Left lobe of liver (tissue), 2 donors: ENCODE measurements around the gene ZXDC. TPM values are rescaled to one million over a fixed set of nuclear protein-coding genes. Genes with fewer than 3 reads are reported as not detected.

Experiments used
- ATAC-seq: fragments of 200-7000 bp; cut with Tn5 transposase; one replicate; pipeline ENCODE4 v1.9.1; 2020; ENCODE audit warnings: mild to moderate bottlenecking, moderate library complexity
- DNase-seq: peaks from one replicate; pipeline ENCODE4 v3.0.0-alpha.2; 2020; ENCODE audit warnings: low spot score
- total RNA-seq: library from RNA; stranded (reverse); gene quantifications from one replicate; pipeline ENCODE4 v1.2.1, GENCODE V29; 2021
- donor health status: DM: no; HTN: no; CAD: no; lungs with moderate emphysema.
- donor health status: DM: no; HTN: yes; CAD: no.

ZXDC gene
- total RNA-seq, 1 donor from 2014 or later, result 21.5 TPM

DNA sequence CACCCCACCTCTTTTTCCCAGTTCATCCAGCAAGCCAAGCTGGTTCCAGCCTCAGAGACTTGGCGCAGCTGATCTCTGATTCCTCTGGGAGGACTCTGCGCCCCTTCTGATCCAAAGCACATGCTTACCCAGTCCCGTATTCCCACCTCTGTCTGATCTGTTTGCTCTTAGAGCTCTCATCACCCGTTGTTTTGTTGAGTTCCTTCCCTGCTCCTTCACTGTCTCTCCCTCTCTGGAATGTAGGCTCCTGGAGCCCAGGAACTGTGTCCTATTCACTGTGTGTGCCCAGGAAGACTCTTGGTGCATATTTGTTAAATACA lies 1.3 kb upstream of the ZXDC start:
- ATAC-seq (no peak), DNase-seq (no peak)

- ATAC-seq (peak; percentile 54), DNase-seq (peak; percentile 82)
Observed at GRCh38 chr3:126476166-126477060, 722 bp upstream of the ZXDC start.

DNA sequence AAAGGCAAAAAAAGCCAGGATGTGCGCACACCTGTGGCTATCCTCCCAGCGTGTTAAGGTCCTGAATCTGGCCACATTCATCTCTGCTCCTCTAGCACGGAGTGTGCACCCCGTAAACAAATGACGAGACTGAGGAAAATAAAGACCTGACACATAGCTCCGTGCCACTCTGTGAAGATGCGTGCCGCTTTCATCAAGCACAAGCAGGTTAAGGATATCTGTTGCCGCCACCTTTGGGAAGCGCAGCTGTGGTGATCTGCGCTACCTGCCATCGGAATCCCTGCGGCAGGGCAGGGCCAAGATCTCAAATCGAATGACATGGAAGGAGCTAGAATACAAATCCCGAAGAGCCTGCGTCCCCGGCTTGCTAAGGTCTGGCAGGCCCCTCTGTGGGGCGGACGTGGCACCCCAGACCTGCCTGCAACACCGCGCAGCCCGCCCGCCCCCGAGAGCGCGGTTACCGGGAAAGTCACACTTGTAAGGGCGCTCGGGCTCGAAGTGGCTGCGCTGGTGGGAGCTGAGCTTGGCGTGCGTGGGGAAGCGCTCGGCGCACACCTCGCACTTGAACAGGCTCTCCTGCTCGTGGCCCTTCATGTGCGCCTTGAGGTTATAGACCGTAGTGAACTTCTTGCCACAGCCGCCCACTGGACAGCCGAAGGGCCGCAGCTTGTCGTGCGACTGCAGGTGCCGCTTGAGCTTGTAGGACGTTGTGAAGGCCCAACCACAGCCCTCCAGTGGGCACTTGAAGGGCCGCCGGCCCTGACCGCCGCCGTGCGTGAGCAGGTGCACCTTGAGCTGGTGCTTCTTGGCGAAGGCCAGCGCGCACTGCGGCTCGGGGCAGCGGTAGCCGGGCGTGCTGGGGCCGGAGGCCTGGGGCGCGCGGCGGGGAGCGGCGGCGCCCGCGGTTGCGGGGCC lies 936 bp downstream of the ZXDC start:
- ATAC-seq (peak; percentile 6), DNase-seq (no peak)

- no peak for DNase-seq
- ATAC-seq, result no peak
Observed at GRCh38 chr3:126473292-126474168, 2.2 kb downstream of the ZXDC start.

DNA sequence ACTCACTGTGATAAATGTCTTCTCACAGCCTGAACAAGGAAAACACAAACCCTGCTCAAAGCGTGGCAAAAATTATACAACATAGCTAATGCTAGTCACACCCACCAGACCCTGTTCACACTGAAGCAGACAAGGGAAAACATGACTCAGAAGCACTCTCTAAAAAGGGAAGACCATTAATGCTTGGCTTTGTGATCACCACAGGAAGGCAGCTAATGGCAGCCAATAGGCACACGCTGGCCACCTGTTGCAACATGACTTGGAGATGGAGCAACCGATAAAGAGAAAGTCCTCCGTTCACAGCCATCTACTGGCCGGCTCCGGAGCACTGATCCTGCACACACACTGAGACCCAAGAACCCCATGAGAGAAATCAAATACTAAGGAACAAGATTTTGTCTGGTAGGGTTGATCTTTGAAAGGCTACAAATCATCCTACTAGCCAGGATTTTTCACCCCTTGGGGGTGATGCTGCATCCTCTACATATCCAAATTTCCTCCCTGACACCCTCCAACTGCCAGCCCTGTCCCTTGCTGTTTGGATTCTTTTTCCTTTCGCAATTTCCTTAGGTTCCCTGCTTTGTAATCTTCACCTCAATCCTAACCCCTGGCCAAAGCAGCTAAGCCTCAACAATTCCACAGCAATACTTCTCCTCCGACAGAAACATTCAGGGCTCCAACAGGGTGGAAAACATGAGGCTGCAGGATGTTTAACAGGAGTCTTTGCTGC lies 3.2 kb downstream of the ZXDC start:
- DNase-seq (peak; percentile 85), ATAC-seq (peak; percentile 42)

DNA sequence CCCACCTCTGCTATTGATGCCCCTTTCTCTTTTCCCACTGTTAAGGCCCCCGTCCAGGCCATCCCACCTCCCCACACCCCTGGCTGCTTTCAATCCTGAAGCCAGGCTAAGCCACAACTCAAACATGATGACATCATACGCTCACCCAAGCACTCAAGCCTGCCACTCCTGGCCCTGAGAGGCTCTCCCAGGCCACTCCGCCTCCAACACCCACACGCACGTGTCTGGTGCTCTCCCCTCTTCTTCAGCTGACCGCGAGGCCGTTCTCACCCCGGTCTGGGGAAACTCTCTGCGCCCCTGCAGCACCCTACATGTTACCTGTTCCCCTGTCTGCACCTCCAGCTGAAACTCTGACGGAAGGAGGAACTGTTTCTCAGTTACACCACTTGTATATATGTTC lies 6.2 kb downstream of the ZXDC start:
- DNase-seq (peak; percentile 42), ATAC-seq (no peak)

DNA sequence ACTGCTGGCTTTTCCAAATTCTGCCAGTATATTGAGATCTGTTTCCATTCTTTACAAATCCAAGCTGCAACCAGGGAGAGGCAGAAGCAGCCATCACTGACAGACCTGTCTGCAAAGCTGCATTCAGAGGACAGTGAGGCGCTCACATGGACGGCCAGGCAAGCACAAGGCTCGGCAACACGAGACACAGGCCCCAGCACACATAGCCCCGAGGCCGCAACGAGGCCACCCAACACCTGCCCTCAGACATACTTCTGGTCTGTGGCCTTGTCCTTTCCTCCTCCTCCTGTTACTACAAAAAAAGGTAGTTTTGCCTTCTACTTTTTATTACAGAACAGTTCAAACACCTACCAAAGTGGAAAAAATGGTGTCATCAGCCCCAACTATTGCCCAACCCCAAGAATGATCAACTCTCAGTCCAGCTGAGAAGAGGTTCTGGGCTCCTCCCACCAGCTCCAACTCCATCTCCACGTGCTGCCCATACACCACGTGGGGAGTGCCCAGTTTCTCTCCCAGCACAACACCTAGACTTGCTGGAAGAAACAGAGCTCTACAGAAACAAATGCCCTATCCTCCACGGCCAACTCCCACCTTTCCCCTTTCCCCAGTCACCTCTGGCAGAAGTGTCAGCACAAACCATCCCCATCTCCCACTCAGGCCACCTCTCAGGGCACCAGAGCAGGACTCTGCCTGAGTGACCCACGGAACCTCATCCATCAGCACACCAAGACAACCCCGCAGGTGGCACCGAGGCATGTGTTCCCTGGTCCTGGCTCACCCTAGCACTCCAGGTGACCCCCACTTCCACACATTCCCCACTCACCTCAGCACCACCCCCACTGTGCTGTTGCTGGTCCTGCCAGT lies 7.4 kb downstream of the ZXDC start:
- DNase-seq (peak; percentile 87), ATAC-seq (peak; percentile 57)

GRCh38 chr3:126467611-126467955 lies 8.1 kb downstream of the ZXDC start:
- DNase-seq (peak; percentile 41), ATAC-seq (no peak)

DNA sequence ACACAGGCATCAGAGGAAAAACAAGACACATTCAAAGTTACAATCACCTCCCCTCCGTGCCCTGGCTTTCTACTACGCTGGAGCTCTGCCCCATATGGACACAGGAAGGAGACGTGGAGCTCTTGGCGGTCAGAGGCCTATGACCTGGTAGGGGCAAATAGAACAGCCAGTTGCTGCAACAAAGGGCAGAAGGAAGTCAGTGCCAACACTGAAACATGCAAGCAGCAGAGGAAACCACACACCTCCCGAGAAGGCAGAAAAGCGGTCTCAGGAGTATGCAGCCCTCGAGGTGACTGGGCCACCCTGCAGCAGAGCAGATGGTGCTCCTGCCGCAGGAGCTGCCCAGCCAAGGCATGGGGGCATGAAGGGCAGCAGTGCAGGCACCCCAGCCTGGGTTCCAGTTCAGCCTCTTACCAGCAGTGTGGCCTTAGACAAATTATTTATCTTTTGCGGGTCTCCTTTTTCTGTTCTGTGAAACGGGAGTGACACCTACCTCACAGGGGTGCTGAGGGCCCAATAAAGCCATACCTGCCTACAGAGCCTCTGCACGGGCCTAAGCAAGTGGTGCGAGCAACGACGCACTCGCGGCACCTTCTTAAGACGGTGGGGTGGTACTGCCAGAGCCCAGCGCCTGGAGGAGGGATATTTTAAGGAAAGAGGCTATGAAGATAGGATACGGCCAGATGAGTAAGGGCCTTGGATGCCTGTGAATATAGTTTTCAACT lies 8.6 kb downstream of the ZXDC start:
- ATAC-seq, result peak; percentile 78
- DNase-seq, result peak; percentile 88

DNA sequence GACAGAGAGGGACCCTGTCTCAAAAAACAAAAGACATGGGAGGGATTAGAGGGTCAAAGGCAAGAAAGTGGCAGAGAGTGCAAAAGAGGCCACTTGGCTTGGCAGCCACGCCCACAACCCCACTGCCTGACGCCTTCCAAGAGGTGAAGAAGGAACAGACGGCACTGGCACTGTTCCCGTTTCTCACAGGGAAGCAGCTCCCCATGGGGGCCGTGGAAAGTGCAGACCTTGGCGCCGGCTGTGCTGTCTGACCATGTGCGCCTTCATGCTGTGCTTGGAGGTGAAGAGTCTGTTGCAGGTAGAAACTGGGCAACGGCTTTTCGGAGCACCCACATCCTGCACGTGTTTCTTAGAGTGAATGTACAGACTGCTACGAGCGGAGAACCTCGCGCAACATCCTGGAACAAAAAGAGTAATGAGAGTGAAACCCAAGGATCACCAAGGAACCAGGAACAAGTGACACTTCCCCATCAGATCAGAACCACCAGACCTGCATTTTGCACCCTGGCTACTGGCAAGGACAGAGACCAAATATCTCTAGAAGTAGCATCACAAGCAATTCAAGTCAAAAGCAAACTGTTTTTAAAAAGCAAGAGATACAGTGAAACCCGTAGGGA lies 9.7 kb downstream of the ZXDC start:
- ATAC-seq (no peak), DNase-seq (peak; percentile 52)

- DNase-seq (peak; percentile 40), ATAC-seq (no peak)
Observed at GRCh38 chr3:126464997-126465396, 10.7 kb downstream of the ZXDC start.

DNA sequence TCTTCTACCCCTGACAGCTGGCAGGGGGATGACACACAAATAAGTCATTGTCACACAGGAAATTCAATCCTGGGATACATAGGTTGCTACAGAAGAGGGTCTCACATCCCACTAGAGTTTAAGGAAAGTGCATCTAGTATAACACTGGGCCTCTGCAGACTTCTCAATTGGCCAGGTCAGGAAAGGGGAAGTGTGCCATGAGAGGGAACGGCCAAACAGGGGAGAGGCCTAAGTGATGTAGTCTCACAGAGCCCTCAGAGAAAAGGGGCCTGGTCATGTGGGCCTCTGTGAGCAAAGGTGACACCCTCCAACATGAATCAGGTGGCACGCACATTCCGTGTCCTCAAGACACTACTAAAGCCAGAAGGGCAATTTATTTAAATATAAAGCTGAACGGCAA lies 11.2 kb downstream of the ZXDC start:
- no peak for ATAC-seq
- DNase-seq, result peak; percentile 42

- ATAC-seq, result peak; percentile 43
- DNase-seq, result peak; percentile 67
Observed at GRCh38 chr3:126464093-126464492, 11.6 kb downstream of the ZXDC start.

DNA sequence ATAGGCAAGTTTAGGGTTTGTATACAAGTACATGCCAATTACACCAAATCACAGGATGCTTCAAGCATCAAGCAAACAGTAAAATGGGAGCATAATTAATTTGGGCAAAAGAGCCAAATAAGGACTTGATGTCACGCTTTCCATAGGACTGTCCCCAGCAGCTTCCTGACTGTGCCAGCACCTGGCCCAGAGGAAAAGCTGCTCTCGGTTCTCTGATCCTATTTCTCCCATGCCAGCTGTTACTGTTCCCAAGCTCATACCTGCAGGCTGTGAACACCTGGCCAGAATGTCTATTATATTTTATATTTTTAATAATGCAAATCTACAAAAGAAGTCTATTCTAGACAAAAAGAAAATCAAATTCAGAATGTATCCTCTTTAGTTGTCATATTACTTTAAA lies 12.2 kb downstream of the ZXDC start:
- DNase-seq (no peak), ATAC-seq (no peak)

DNA sequence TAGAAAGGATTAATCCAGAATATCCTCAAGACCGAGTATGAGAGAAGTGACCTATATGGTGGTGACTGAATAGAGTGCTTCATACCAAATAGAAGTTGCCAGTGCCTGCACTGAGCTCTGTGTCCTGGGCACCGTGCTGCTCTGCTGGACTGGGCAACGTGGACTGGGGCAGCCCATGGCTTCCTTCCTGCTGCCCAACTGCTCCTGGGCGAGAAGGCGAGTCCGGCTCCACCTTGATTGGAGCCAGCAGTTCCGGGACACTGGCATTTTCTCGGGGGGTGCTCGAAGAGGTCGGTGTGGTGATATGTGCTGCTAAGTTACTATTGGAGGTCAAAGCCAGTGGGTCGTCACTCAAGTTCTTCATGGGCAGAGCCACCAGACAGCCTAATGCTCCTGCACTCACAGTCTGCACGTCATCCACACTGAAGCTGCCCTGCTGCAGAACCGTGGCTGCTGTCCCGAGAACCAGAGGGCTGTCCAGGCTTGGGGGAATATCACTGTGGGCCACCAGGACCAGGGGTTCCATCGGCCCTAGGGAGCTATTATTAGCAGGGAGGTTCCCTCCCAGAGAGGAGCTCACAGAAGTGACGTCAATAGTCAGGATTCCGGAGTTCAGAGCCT lies 14.1 kb downstream of the ZXDC start:
- peak; percentile 34 for DNase-seq
- no peak for ATAC-seq

DNA sequence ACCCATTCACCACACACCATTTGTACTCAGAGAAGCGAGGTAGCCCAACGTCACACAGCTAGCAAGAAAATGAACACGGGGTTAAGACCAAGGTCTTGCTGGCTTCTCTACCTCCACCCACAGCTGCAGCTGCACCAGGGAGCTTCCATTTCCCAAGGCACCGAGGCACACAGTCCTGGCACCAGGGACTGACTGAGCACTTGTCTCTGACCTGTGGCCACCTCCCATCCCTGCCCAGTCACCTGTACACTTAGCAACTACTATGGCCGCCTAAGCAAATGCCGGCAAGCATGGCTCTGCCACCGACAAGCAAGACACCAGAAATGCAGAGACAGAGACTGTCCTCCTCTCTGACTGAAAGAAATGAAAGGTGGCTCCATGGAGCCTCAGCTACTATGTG lies 15.3 kb downstream of the ZXDC start:
- DNase-seq (peak; percentile 43), ATAC-seq (no peak)

- DNase-seq, result peak; percentile 40
- ATAC-seq, result peak; percentile 28
Observed at GRCh38 chr3:126459763-126460127, 15.9 kb downstream of the ZXDC start.
